ENCODE measurements around the gene ZMYM1.
"Not testable (repeated sequence)": the region's sequence is repeated elsewhere in the genome, so short reads cannot be mapped to it uniquely, and the experiment has no call there.

The ZMYM1 gene

GRCh38 chr1:35079003-35079930 is at the start of gene ZMYM1:
Gene ZMYM1 (plus strand): TSS chr1:35079385. CDS start chr1:35093988, 14,603 bp downstream.
- peak; percentile 98 to 99 for ATAC-seq

- ATAC-seq: no peak
Measured at GRCh38 chr1:35029761-35030160, 49.4 kb upstream of the ZMYM1 start.

GRCh38 chr1:35030338-35030737 is 48.8 kb upstream of the ZMYM1 start:
- no peak for ATAC-seq

- peak; percentile 53 for ATAC-seq
Measured at GRCh38 chr1:35030756-35031446, 48.3 kb upstream of the ZMYM1 start.

- ATAC-seq: no peak
Measured at GRCh38 chr1:35032384-35032739, 46.8 kb upstream of the ZMYM1 start.

- no peak for ATAC-seq
Measured at GRCh38 chr1:35033346-35033745, 45.8 kb upstream of the ZMYM1 start.

- no peak for ATAC-seq
Measured at GRCh38 chr1:35036621-35037020, 42.6 kb upstream of the ZMYM1 start.

GRCh38 chr1:35037206-35037605 is 42.0 kb upstream of the ZMYM1 start:
- no peak for ATAC-seq

- no peak for ATAC-seq
Measured at GRCh38 chr1:35038723-35039122, 40.5 kb upstream of the ZMYM1 start.

- no peak for ATAC-seq
Measured at GRCh38 chr1:35043498-35043897, 35.7 kb upstream of the ZMYM1 start.

GRCh38 chr1:35044431-35044830 is 34.8 kb upstream of the ZMYM1 start:
- ATAC-seq: no peak

GRCh38 chr1:35046730-35047129 is 32.5 kb upstream of the ZMYM1 start:
- no peak for ATAC-seq

- ATAC-seq: no peak
Measured at GRCh38 chr1:35047188-35047858, 31.9 kb upstream of the ZMYM1 start.

- no peak for ATAC-seq
Measured at GRCh38 chr1:35049116-35049515, 30.1 kb upstream of the ZMYM1 start.

GRCh38 chr1:35053433-35053832 is 25.8 kb upstream of the ZMYM1 start:
- ATAC-seq: no peak

GRCh38 chr1:35054282-35054681 is 24.9 kb upstream of the ZMYM1 start:
- ATAC-seq: not testable (repeated sequence)

- ATAC-seq: not testable (repeated sequence)
Measured at GRCh38 chr1:35058321-35058720, 20.9 kb upstream of the ZMYM1 start.

- no peak for ATAC-seq
Measured at GRCh38 chr1:35058988-35059387, 20.2 kb upstream of the ZMYM1 start.

- ATAC-seq: no peak
Measured at GRCh38 chr1:35062518-35063196, 16.5 kb upstream of the ZMYM1 start.

GRCh38 chr1:35064265-35064664 is 14.9 kb upstream of the ZMYM1 start:
- ATAC-seq: no peak

- ATAC-seq: no peak
Measured at GRCh38 chr1:35069746-35070145, 9.4 kb upstream of the ZMYM1 start.

- ATAC-seq: no peak
Measured at GRCh38 chr1:35073265-35073811, 5.8 kb upstream of the ZMYM1 start.

- not testable (repeated sequence) for ATAC-seq
Measured at GRCh38 chr1:35076426-35076825, 2.8 kb upstream of the ZMYM1 start.
